Renal cortical epithelial cell (primary cell): ENCODE data around the gene RCAN2. TPM values are rescaled to one million over a fixed set of nuclear protein-coding genes. Genes with fewer than 3 reads are reported as not detected.

Experiments
- total RNA-seq: library from RNA; depleted of rRNA; stranded (reverse); fragments of >200 nt; gene quantifications from 2 replicates; pipeline ENCODE4 v1.2.3, GENCODE V29; 2014

RCAN2 gene
- total RNA-seq, 1 donor from 2014 or later, result 1.6 TPM

Other genes starting within 250 kb of the RCAN2 start
- 0.69 and 5.2 TPM in 2 replicates for gene CYP39A1, start 161.4 kb upstream of the RCAN2 start, total RNA-seq
- gene SLC25A27, start 161.5 kb upstream of the RCAN2 start, total RNA-seq, result 2.3 and 15.3 TPM in 2 replicates
- gene TDRD6, start 196.4 kb upstream of the RCAN2 start, total RNA-seq, result under 0.01 and 0.35 TPM in 2 replicates
- 0.10 and 0.87 TPM in 2 replicates for gene PLA2G7, start 243.9 kb upstream of the RCAN2 start, total RNA-seq